HCT116 (cell line): ENCODE results near the gene SCAI.

Experiments
- JUND ChIP-seq: IDR thresholded peaks from 2 replicates; pipeline ENCODE4 v1.6.1; 2012
- POLR2A ChIP-seq: IDR thresholded peaks from 2 replicates; pipeline ENCODE4 v1.7.0; 2011; ENCODE audit warnings: borderline replicate concordance; ENCODE audit not compliant: insufficient read depth, insufficient read length; ENCODE audit errors: extremely low read depth
- POLR2AphosphoS5 ChIP-seq: IDR thresholded peaks from 2 replicates; pipeline ENCODE4 v1.6.1; 2011; ENCODE audit warnings: mild to moderate bottlenecking, low read depth, low read length, moderate library complexity
- TF ChIP-seq, protein P1 (sequence below), 3 experiments: fragments of 200-600 bp in 1 of 3; sonication (generic) in 1 of 3; IDR thresholded peaks in 2 of 3; conservative IDR thresholded peaks in 1 of 3; 2 replicates each; pipeline ENCODE4 v1.5.1; 2012 to 2017; ENCODE audit warnings: low read depth in 2 of 3, low read length in 2 of 3, antibody characterized with exemption in 1 of 3, borderline replicate concordance in 1 of 3, control low read depth in 1 of 3, mild to moderate bottlenecking in 1 of 3, mixed read lengths in 1 of 3, mixed run types in 1 of 3, moderate library complexity in 1 of 3; ENCODE audit not compliant: insufficient read depth in 1 of 3

DNA sequence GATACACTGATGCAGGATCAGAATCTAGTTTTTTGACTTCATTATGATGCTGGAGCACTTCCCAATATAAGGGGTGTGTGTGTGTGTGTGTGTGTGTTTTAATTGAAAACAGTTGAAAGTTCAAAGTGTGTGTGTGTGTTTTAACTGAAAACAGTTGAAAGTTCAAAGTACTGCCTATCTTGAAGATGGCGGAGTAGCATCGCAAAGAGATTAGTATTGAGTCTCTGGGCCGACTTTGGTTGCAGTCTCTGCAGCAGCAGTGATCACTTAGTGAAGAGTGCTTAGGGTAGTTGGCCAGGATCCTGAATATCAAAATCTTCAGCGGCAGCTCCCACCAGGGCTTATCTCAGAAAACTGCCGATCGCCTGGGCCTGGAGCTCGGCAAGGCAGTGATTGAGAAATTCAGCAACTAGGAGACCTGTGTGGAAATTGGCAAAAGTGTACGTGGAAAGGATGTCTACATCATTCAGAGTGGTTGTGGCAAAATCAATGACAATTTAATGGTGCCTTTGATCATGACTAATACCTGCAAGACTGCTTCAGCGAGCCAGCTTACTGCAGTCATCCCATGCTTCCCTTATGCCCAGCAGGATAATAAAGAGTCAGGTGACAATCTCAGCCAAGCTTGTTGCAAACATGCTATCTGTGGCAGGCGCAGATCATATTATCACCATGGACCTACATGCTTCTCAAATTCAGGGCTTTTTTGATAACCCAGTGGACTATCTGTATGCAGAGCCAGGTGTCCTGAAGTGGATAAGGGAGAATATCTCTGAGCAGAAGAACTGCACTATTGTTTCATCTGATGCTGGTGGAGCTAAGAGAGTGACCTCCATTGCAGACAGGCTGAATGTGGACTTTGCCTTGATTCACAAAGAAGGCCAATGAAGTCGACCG is 7.3 kb upstream of the SCAI start:
- TF ChIP-seq JUND = no peak
- TF ChIP-seq, protein P1, sequence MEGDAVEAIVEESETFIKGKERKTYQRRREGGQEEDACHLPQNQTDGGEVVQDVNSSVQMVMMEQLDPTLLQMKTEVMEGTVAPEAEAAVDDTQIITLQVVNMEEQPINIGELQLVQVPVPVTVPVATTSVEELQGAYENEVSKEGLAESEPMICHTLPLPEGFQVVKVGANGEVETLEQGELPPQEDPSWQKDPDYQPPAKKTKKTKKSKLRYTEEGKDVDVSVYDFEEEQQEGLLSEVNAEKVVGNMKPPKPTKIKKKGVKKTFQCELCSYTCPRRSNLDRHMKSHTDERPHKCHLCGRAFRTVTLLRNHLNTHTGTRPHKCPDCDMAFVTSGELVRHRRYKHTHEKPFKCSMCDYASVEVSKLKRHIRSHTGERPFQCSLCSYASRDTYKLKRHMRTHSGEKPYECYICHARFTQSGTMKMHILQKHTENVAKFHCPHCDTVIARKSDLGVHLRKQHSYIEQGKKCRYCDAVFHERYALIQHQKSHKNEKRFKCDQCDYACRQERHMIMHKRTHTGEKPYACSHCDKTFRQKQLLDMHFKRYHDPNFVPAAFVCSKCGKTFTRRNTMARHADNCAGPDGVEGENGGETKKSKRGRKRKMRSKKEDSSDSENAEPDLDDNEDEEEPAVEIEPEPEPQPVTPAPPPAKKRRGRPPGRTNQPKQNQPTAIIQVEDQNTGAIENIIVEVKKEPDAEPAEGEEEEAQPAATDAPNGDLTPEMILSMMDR (IDR thresholded peaks at IDR 0.05 in 2 of 3, conservative IDR thresholded peaks at IDR 0.05 in 1 of 3; ENCODE audit: borderline replicate concordance in 1 of 3, insufficient read depth in 1 of 3, low read depth in 2 of 3, low read length in 2 of 3) = no peak
- no peak for TF ChIP-seq POLR2AphosphoS5
- TF ChIP-seq POLR2A = no peak
